K562 (cell line): Measurements from ENCODE around the gene SLC39A9. TPM values are rescaled to one million over a fixed set of nuclear protein-coding genes. Genes with fewer than 3 reads are reported as not detected.
A peak's percentile ranks its signal among the peaks of the same experiment; 100 is the strongest.

Experiments
- ATAC-seq: fragments of 200-7000 bp; cut with Tn5 transposase; 3 replicates; pipeline ENCODE4 v1.9.1; 2020; ENCODE audit warnings: moderate library complexity
- BruUV-seq: library from RNA; stranded (reverse); fragments of 400-500 nt; replicated peaks from 2 replicates; lab custom pipeline; 2021; lab: Mats Ljungman, UMichigan
- CTCF ChIA-PET: fragments of 300-600 bp; formaldehyde crosslinking; extraction: SDS; loops from one replicate; lab custom pipeline; 2021; ENCODE audit warnings: low intra/inter-chr PET ratio; lab: Yijun Ruan, JAX
- POLR2A ChIA-PET: fragments of 300-600, 350-650 bp; sonication (Branson Sonifier 250); formaldehyde crosslinking; extraction: SDS; loops from one replicate; lab custom pipeline; 2021; ENCODE audit warnings: antibody characterized with exemption, inconsistent platforms; lab: Yijun Ruan, JAX
- DNase-seq, 4 experiments: peaks; one replicate each; pipeline versions ENCODE4 v3.0.0 to v3.0.0-alpha.2; 2011 to 2018; ENCODE audit warnings: low spot score in 3 of 4, mixed read lengths in 3 of 4; ENCODE audit errors: extremely low read depth in 1 of 4
- FAIRE-seq: peaks from 2 replicates; lab custom pipeline; 2011; peaks lifted over from hg19 to GRCh38; lab: Jason Lieb, UNC
- H2AFZ ChIP-seq: 2 replicates; pipeline ENCODE4 v1.6.0; 2011; ENCODE audit warnings: low read depth, low read length, control low read depth, inconsistent platforms
- H3K27ac ChIP-seq: fragments of 200-600 bp; 3 replicates; pipeline ENCODE4 v1.8.0; 2011; ENCODE audit warnings: low read depth, mild to moderate bottlenecking, control low read depth, inconsistent platforms, low read length, moderate library complexity, mixed read lengths; ENCODE audit errors: extremely low read depth
- H3K27me3 ChIP-seq, 2 experiments: fragments of 300-600 bp in 1 of 2; 2 replicates in 1 of 2; 3 replicates in 1 of 2; pipeline versions ENCODE4 v1.6.0 to v1.8.0; 2011; ENCODE audit warnings: inconsistent platforms in 2 of 2, low read length in 2 of 2, mild to moderate bottlenecking in 1 of 2, mixed read lengths in 1 of 2, moderate library complexity in 1 of 2; ENCODE audit not compliant: control insufficient read depth in 2 of 2, insufficient read depth in 2 of 2
- H3K36me3 ChIP-seq: fragments of 300-600 bp; 3 replicates; pipeline ENCODE4 v1.8.0; 2011; ENCODE audit warnings: mild to moderate bottlenecking, low read length, inconsistent platforms; ENCODE audit not compliant: control insufficient read depth, insufficient read depth
- H3K4me1 ChIP-seq, 2 experiments: fragments of 200-600 bp in 1 of 2; replicated peaks in 1 of 2; 2 replicates in 1 of 2; 3 replicates in 1 of 2; pipeline versions ENCODE4 v1.5.1 to v1.8.0; 2011; ENCODE audit warnings: inconsistent platforms in 2 of 2, low read length in 2 of 2, mild to moderate bottlenecking in 1 of 2, mixed read lengths in 1 of 2, moderate library complexity in 1 of 2; ENCODE audit not compliant: control insufficient read depth in 2 of 2, insufficient read depth in 2 of 2
- H3K4me2 ChIP-seq: 2 replicates; pipeline ENCODE4 v1.6.1; 2011; ENCODE audit warnings: low read length, control low read depth, inconsistent platforms, mixed read lengths; ENCODE audit not compliant: insufficient read depth
- H3K4me3 ChIP-seq: fragments of 200-600 bp; sonication (generic), shearing (Covaris generic); 2 replicates; pipeline ENCODE4 v1.5.1; 2016; ENCODE audit warnings: control low read depth, inconsistent platforms
- H3K79me2 ChIP-seq: fragments of 200-600 bp; 3 replicates; pipeline ENCODE4 v1.8.0; 2011; ENCODE audit warnings: low read length, inconsistent platforms; ENCODE audit not compliant: control insufficient read depth, insufficient read depth
- H3K9ac ChIP-seq, 2 experiments: 2 replicates each; pipeline versions ENCODE4 v1.6.0 to v1.6.1; 2011; ENCODE audit warnings: low read depth in 2 of 2, low read length in 2 of 2, control low read depth in 1 of 2, inconsistent platforms in 1 of 2, mild to moderate bottlenecking in 1 of 2, mixed read lengths in 1 of 2; ENCODE audit not compliant: insufficient read depth in 1 of 2
- H3K9me1 ChIP-seq: one replicate; pipeline ENCODE4 v1.6.0; 2011; ENCODE audit warnings: inconsistent platforms, mild to moderate bottlenecking, low read length, moderate library complexity; ENCODE audit not compliant: control insufficient read depth, insufficient read depth
- H3K9me3 ChIP-seq: replicated peaks from 2 replicates; pipeline ENCODE4 v1.5.1; 2011; ENCODE audit warnings: low read depth, low read length, inconsistent platforms; ENCODE audit not compliant: control insufficient read depth, insufficient read depth
- H4K20me1 ChIP-seq: replicated peaks from 2 replicates; pipeline ENCODE4 v1.6.1; 2011; ENCODE audit warnings: low read length, inconsistent platforms, mixed read lengths; ENCODE audit not compliant: control insufficient read depth, insufficient read depth
- NELFE ChIP-seq: IDR thresholded peaks from 2 replicates; pipeline ENCODE4 v1.6.1; 2011; ENCODE audit warnings: mild to moderate bottlenecking; ENCODE audit not compliant: insufficient read depth, insufficient read length
- OTX1 ChIP-seq: fragments of 450-650 bp; formaldehyde crosslinking; IDR thresholded peaks from 2 replicates; pipeline ENCODE4 v1.4.0; 2022; ENCODE audit warnings: mild to moderate bottlenecking
- PHB ChIP-seq: fragments of 250-450 bp; sonication (Bioruptor Pico); IDR thresholded peaks from 2 replicates; pipeline ENCODE4 v1.5.0; 2021
- PTTG1 ChIP-seq: fragments of 450-650 bp; IDR thresholded peaks from 2 replicates; pipeline ENCODE4 v1.6.1; 2016; ENCODE audit warnings: low read depth, mild to moderate bottlenecking, missing genetic modification characterization, missing compliant biosample characterization
- RAD51 ChIP-seq: fragments of 450-650 bp; IDR thresholded peaks from 2 replicates; pipeline ENCODE4 v1.7.1; 2016; ENCODE audit warnings: low read depth, mild to moderate bottlenecking, borderline replicate concordance
- ZNF23 ChIP-seq: fragments of 250-450 bp; sonication (Bioruptor Pico); IDR thresholded peaks from 2 replicates; pipeline ENCODE4 v1.4.0; 2020; ENCODE audit warnings: mild to moderate bottlenecking
- ZNF347 ChIP-seq: fragments of 450-650 bp; formaldehyde crosslinking; IDR thresholded peaks from 2 replicates; pipeline ENCODE4 v1.4.0; 2020; ENCODE audit warnings: low read depth, mild to moderate bottlenecking, moderate library complexity
- ZNF561 ChIP-seq: fragments of 450-650 bp; formaldehyde crosslinking; conservative IDR thresholded peaks from 2 replicates; pipeline ENCODE4 v1.4.0; 2020; ENCODE audit warnings: mild to moderate bottlenecking, moderate library complexity
- ZNF644 ChIP-seq: fragments of 200-800 bp; sonication (Bioruptor generic); IDR thresholded peaks from 2 replicates; pipeline ENCODE4 v1.6.1; 2016; ENCODE audit warnings: low read depth, missing genetic modification characterization, missing compliant biosample characterization
- WGBS: fragments of 100-300 bp; shearing (Covaris generic); methylation state at CpG from one replicate; pipeline ENCODE4 v1.1.6; 2016; ENCODE audit warnings: low coverage, mixed read lengths; ENCODE audit not compliant: insufficient coverage; ENCODE audit errors: missing lambda C conversion rate; 5-methylcytosine and 5-hydroxymethylcytosine counted together
- in situ Hi-C: fragments of 300-500 bp; cut with MboI; formaldehyde crosslinking; loops from 4 replicates; pipeline ENCODE4 v1.15.0; 2018; ENCODE audit warnings: inconsistent platforms, mixed read lengths
- intact Hi-C: fragments of 100-400 bp; cut with micrococcal nuclease; formaldehyde crosslinking; loops from 2 replicates; pipeline ENCODE4 v1.14.2; 2022
- polyA plus RNA-seq, 8 experiments: library from polyadenylated mRNA; depleted of rRNA in 4 of 8; stranded (reverse) in 5 of 8; unstranded in 3 of 8; fragments of >200 nt; fragmentation: Nextera tagmentation in 2 of 8; fragmentation: Illumina TruSeq in 1 of 8; extraction: Ambion mirVana in 2 of 8; extraction: Trizol in 1 of 8; gene quantifications; 2 replicates each; pipeline versions ENCODE4 v1.2.1 to v1.2.3, GENCODE V29; 2011 to 2014; ENCODE audit warnings: inconsistent platforms in 1 of 8, missing spikeins in 1 of 8
- total RNA-seq, 7 experiments: library from RNA; depleted of rRNA in 6 of 7; stranded (reverse); fragments of >200 nt in 6 of 7; fragmentation: Illumina TruSeq in 2 of 7; extraction: Trizol in 2 of 7; gene quantifications; 2 replicates each; pipeline versions ENCODE4 v1.2.1 to v1.2.3, GENCODE V29; 2011 to 2021; ENCODE audit warnings: low replicate concordance in 1 of 7
- TF ChIP-seq, protein P1 (sequence below): fragments of 200-600 bp; sonication (generic); IDR thresholded peaks from one replicate; pipeline ENCODE4 v1.6.1; 2012; ENCODE audit warnings: mild to moderate bottlenecking, low read depth, low read length, inconsistent platforms

SLC39A9 gene
- total and polyA plus RNA-seq, 9 of the 15 experiments (the other 6 are each of a cell fraction or from before 2014, with no cell fraction given) = 18.4 to 66.0 (median 32.5) TPM

DNA sequence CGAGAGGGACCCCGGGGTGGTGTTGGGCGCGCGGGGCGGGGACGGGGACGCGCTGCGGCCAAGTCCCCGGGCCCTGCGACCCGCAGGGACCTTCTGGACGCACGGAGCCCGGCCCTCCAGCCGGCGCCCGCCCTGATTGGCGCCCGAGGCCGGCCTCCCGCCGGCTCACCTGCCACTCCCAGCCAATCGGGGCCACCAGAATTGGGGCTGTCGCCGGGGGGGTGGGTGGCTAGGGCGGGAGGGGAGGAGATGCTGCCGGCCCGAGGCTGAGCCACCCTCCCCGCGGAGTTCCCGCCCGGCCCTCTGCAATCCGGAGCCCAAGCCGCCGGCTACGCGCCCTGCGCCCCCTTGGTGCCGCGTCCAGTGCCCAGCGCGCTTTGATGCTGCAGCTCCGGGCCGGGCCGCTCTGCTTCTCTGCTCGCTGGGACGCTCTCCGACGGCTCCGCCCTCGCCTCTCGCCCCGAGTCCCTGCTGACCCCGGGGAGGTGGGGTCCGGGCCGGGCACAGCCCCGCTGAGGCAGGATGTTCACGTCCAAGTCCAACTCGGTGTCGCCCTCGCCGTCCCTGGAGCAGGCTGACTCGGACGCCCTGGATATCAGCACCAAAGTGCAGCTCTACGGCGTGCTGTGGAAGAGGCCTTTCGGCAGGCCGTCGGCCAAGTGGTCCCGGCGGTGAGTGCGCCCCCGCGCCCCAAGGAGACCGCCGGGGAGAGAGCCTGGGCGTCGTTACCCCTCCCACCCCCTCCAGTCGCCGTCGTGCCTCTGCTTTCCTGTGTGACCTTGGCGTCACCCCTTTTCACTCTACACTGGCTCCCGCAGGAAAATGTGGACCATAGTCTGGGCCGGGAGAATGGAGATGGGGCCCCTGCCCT is 86.2 kb downstream of the SLC39A9 start, which contains the start of gene PLEKHD1:
Gene PLEKHD1, plus strand, starts transcription at position 285 of the 871 bp plus-strand sequence. Its CDS starts 238 bp downstream, at position 523.
- Histone ChIP-seq H3K27me3 (peaks cover 0 to 14% of the 10 kb centered on the region in 2 experiments; a peak in 3 of 5 replicates), H3K79me2 (no peaks in the 10 kb centered on the region), H3K4me1 (peaks cover 8 to 10% of the 10 kb centered on the region in 2 experiments; a peak in 4 of 5 replicates), H3K4me3 (no peak within 1 kb of the TSS), H3K36me3 (no peaks in the 10 kb centered on the region), H4K20me1 (no peaks in the 10 kb centered on the region), H3K27ac (no peak within 1 kb of the TSS), H3K9me1 (no peaks in the 10 kb centered on the region), H3K4me2 (no peak within 1 kb of the TSS), H3K9ac (no peak within 1 kb of the TSS), H2AFZ (no peak within 1 kb of the TSS), H3K9me3 (no peaks in the 10 kb centered on the region)
- ATAC-seq = no peak
- no peak for FAIRE-seq
- 4% methylated on average over 19 of the region's 86 CpGs for WGBS
- no TSS peak for BruUV-seq
- ChIA-PET POLR2A (no interaction called here), CTCF (no interaction called here)
- DNase-seq = peak in 3 of 4 experiments; percentile 17 to 57 (median 55)
- in situ Hi-C loops (no loop called here), intact Hi-C loops (no loop called here)
- TF ChIP-seq, protein P1, sequence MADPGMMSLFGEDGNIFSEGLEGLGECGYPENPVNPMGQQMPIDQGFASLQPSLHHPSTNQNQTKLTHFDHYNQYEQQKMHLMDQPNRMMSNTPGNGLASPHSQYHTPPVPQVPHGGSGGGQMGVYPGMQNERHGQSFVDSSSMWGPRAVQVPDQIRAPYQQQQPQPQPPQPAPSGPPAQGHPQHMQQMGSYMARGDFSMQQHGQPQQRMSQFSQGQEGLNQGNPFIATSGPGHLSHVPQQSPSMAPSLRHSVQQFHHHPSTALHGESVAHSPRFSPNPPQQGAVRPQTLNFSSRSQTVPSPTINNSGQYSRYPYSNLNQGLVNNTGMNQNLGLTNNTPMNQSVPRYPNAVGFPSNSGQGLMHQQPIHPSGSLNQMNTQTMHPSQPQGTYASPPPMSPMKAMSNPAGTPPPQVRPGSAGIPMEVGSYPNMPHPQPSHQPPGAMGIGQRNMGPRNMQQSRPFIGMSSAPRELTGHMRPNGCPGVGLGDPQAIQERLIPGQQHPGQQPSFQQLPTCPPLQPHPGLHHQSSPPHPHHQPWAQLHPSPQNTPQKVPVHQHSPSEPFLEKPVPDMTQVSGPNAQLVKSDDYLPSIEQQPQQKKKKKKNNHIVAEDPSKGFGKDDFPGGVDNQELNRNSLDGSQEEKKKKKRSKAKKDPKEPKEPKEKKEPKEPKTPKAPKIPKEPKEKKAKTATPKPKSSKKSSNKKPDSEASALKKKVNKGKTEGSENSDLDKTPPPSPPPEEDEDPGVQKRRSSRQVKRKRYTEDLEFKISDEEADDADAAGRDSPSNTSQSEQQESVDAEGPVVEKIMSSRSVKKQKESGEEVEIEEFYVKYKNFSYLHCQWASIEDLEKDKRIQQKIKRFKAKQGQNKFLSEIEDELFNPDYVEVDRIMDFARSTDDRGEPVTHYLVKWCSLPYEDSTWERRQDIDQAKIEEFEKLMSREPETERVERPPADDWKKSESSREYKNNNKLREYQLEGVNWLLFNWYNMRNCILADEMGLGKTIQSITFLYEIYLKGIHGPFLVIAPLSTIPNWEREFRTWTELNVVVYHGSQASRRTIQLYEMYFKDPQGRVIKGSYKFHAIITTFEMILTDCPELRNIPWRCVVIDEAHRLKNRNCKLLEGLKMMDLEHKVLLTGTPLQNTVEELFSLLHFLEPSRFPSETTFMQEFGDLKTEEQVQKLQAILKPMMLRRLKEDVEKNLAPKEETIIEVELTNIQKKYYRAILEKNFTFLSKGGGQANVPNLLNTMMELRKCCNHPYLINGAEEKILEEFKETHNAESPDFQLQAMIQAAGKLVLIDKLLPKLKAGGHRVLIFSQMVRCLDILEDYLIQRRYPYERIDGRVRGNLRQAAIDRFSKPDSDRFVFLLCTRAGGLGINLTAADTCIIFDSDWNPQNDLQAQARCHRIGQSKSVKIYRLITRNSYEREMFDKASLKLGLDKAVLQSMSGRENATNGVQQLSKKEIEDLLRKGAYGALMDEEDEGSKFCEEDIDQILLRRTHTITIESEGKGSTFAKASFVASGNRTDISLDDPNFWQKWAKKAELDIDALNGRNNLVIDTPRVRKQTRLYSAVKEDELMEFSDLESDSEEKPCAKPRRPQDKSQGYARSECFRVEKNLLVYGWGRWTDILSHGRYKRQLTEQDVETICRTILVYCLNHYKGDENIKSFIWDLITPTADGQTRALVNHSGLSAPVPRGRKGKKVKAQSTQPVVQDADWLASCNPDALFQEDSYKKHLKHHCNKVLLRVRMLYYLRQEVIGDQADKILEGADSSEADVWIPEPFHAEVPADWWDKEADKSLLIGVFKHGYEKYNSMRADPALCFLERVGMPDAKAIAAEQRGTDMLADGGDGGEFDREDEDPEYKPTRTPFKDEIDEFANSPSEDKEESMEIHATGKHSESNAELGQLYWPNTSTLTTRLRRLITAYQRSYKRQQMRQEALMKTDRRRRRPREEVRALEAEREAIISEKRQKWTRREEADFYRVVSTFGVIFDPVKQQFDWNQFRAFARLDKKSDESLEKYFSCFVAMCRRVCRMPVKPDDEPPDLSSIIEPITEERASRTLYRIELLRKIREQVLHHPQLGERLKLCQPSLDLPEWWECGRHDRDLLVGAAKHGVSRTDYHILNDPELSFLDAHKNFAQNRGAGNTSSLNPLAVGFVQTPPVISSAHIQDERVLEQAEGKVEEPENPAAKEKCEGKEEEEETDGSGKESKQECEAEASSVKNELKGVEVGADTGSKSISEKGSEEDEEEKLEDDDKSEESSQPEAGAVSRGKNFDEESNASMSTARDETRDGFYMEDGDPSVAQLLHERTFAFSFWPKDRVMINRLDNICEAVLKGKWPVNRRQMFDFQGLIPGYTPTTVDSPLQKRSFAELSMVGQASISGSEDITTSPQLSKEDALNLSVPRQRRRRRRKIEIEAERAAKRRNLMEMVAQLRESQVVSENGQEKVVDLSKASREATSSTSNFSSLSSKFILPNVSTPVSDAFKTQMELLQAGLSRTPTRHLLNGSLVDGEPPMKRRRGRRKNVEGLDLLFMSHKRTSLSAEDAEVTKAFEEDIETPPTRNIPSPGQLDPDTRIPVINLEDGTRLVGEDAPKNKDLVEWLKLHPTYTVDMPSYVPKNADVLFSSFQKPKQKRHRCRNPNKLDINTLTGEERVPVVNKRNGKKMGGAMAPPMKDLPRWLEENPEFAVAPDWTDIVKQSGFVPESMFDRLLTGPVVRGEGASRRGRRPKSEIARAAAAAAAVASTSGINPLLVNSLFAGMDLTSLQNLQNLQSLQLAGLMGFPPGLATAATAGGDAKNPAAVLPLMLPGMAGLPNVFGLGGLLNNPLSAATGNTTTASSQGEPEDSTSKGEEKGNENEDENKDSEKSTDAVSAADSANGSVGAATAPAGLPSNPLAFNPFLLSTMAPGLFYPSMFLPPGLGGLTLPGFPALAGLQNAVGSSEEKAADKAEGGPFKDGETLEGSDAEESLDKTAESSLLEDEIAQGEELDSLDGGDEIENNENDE = no peak
- TF ChIP-seq PHB = no peak
- no peak for TF ChIP-seq NELFE
- no peak for TF ChIP-seq RAD51
- no peak for TF ChIP-seq ZNF644
- TF ChIP-seq ZNF347 (CRISPR knock-in tag) = no peak
- no peak for TF ChIP-seq ZNF23 (CRISPR knock-in tag)
- TF ChIP-seq ZNF561 (CRISPR knock-in tag) = no peak
- TF ChIP-seq OTX1 (CRISPR knock-in tag) = no peak
- no peak for TF ChIP-seq PTTG1
